SJSA1 (cell line): ENCODE measurements around the gene FOXJ2. TPM values are rescaled to one million over a fixed set of nuclear protein-coding genes. Genes with fewer than 3 reads are reported as not detected.
A peak's percentile ranks its signal among the peaks of the same experiment; 100 is the strongest.
"Not testable (repeated sequence)": the region's sequence is repeated elsewhere in the genome, so short reads cannot be mapped to it uniquely, and the experiment has no call there.

Experiments used
- DNase-seq, 2 experiments: peaks; one replicate each; pipeline ENCODE4 v3.0.0-alpha.2; 2015 to 2020; ENCODE audit warnings: low spot score in 2 of 2, low read depth in 1 of 2
- H3K27ac ChIP-seq: fragments of 250-450 bp; sonication (Bioruptor Pico); 2 replicates; pipeline ENCODE4 v1.5.1; 2020; ENCODE audit warnings: mild to moderate bottlenecking, moderate library complexity
- H3K27me3 ChIP-seq: fragments of 250-450 bp; sonication (Bioruptor Pico); replicated peaks from 2 replicates; pipeline ENCODE4 v1.5.1; 2020; ENCODE audit warnings: mild to moderate bottlenecking, moderate library complexity
- H3K36me3 ChIP-seq: fragments of 250-450 bp; sonication (Bioruptor Pico); 2 replicates; pipeline ENCODE4 v1.5.1; 2020; ENCODE audit warnings: mild to moderate bottlenecking
- H3K4me1 ChIP-seq: fragments of 250-450 bp; sonication (Bioruptor Pico); replicated peaks from 2 replicates; pipeline ENCODE4 v1.6.1; 2021; ENCODE audit warnings: mild to moderate bottlenecking
- H3K4me3 ChIP-seq: fragments of 250-450 bp; sonication (Bioruptor Pico); 2 replicates; pipeline ENCODE4 v1.5.1; 2020; ENCODE audit warnings: mild to moderate bottlenecking
- H3K9me3 ChIP-seq: fragments of 250-450 bp; sonication (Bioruptor Pico); replicated peaks from 2 replicates; pipeline ENCODE4 v1.5.1; 2020; ENCODE audit warnings: mild to moderate bottlenecking
- total RNA-seq: library from RNA; depleted of rRNA; stranded (reverse); fragments of >200 nt; shearing (Covaris generic); gene quantifications from 2 replicates; pipeline ENCODE4 v1.2.3, GENCODE V29; 2014; rRNA removed

The FOXJ2 gene
- 10.3 and 12.1 TPM in 2 replicates for total RNA-seq

GRCh38 chr12:8032242-8033152, at the start of gene FOXJ2:
FOXJ2 (plus strand) TSS chr12:8032716; CDS start chr12:8039833, 7,117 bp downstream.
- peaks cover 29% of the 10 kb centered on the region for H3K36me3 ChIP-seq
- H3K27me3 ChIP-seq: no peaks in the 10 kb centered on the region
- peaks cover 25% of the 10 kb centered on the region for H3K4me1 ChIP-seq
- H3K9me3 ChIP-seq: no peaks in the 10 kb centered on the region
- DNase-seq: peak; percentile 74 to 87
- H3K27ac ChIP-seq: peak within 1 kb of the TSS; percentile 84
- peak within 1 kb of the TSS; percentile 91 for H3K4me3 ChIP-seq

GRCh38 chr12:7983019-7983418, 49.5 kb upstream of the FOXJ2 start:
- not testable (repeated sequence) for H3K4me3 ChIP-seq, H3K27me3 ChIP-seq, H3K36me3 ChIP-seq, DNase-seq, H3K27ac ChIP-seq, H3K4me1 ChIP-seq, H3K9me3 ChIP-seq

GRCh38 chr12:7983460-7983859, 49.1 kb upstream of the FOXJ2 start:
- not testable (repeated sequence) for H3K9me3 ChIP-seq, H3K36me3 ChIP-seq

GRCh38 chr12:7984900-7985299, 47.6 kb upstream of the FOXJ2 start:
- Histone ChIP-seq H3K4me3 (no peak overlapping the region), H3K9me3 (no peaks in the 10 kb centered on the region), H3K4me1 (no peaks in the 10 kb centered on the region), H3K36me3 (no peaks in the 10 kb centered on the region), H3K27ac (no peak overlapping the region), H3K27me3 (no peaks in the 10 kb centered on the region)
- no peak for DNase-seq

More at GRCh38 chr12:7983460-7983859, 49.1 kb upstream of the FOXJ2 start:
- DNase-seq, H3K4me1 ChIP-seq, H3K27ac ChIP-seq, H3K27me3 ChIP-seq, H3K4me3 ChIP-seq: not testable (repeated sequence)

DNA sequence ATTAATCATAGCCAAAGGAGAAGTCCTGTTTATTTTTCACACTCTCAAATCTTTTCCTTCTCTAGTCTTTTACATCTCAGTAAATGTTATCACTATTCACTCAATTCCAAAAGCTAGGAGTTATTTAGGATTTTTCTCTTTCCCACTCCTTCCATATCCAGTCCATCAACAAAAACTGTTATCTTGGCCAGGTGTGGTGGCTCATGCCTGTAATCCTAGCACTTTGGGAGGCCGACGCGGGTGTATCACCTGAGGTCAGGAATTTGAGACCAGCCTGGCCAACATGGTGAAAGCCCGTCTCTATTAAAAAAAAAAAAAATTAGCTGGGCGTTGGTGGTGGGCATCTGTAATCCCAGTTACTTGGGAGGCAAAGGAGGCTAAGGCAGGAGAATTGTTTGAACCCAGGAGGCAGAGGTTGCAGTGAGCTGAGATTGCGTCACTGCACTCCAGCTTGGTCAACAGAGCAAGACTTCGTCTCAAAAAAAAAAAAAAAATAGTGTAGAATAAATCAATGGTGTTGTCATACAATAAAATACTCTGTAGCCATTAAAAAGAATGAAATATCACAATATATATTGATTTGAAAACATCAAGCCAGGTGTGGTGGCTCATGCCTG, 46.6 kb upstream of the FOXJ2 start:
- H3K4me1 ChIP-seq: no peaks in the 10 kb centered on the region
- no peaks in the 10 kb centered on the region for H3K36me3 ChIP-seq
- no peaks in the 10 kb centered on the region for H3K9me3 ChIP-seq
- no peak overlapping the region for H3K4me3 ChIP-seq
- no peak overlapping the region for H3K27ac ChIP-seq
- H3K27me3 ChIP-seq: no peaks in the 10 kb centered on the region
- no peak for DNase-seq

DNA sequence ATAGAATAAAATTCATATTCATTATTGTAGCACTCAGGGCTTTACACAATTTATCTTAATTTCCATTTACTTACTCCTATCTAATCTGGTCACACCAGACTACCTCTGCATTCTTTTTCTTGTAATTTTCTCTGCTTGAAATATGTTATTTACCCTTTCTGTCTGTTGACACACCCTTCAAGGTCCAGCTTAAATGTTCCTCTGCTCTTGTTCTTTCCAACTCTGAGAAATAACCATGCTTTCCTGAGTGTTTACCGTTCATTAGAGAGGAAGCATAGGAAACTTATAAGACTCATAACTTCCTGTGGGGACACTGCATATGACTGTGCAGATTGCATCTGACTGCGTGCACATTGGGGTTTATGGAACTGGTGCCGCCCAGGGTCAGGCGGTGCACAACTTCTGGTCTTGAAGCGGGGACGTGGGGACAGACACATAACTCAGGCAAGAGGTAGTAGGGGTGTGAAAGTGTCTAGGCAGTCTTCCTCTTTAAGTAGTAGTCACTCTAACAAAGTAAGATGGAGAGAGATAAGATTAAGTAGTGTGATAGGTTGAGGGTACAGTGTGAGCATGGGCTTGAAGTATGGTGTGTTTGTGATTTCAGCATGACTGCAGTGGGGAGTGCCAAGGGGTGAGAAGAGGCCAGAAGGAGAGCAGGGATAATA, 42.6 kb upstream of the FOXJ2 start:
- DNase-seq: no peak
- Histone ChIP-seq H3K27ac (no peak overlapping the region), H3K27me3 (no peaks in the 10 kb centered on the region), H3K4me1 (peaks cover 19% of the 10 kb centered on the region), H3K36me3 (no peaks in the 10 kb centered on the region), H3K9me3 (no peaks in the 10 kb centered on the region), H3K4me3 (no peak overlapping the region)

GRCh38 chr12:7991535-7991934, 41.0 kb upstream of the FOXJ2 start:
- H3K36me3 ChIP-seq: no peaks in the 10 kb centered on the region
- no peak for DNase-seq
- no peaks in the 10 kb centered on the region for H3K27me3 ChIP-seq
- peaks cover 30% of the 10 kb centered on the region for H3K4me1 ChIP-seq
- no peak overlapping the region for H3K4me3 ChIP-seq
- H3K27ac ChIP-seq: no peak overlapping the region
- no peaks in the 10 kb centered on the region for H3K9me3 ChIP-seq

- DNase-seq: peak in 1 of 2 experiments; percentile 83
- Histone ChIP-seq H3K4me3 (no peak overlapping the region), H3K27ac (peak overlapping the region; percentile 62), H3K4me1 (peaks cover 30% of the 10 kb centered on the region), H3K9me3 (no peaks in the 10 kb centered on the region; the same call in 1 of the 2 replicates), H3K27me3 (no peaks in the 10 kb centered on the region), H3K36me3 (no peaks in the 10 kb centered on the region)
Measured at GRCh38 chr12:7994731-7995205, 37.7 kb upstream of the FOXJ2 start.

DNA sequence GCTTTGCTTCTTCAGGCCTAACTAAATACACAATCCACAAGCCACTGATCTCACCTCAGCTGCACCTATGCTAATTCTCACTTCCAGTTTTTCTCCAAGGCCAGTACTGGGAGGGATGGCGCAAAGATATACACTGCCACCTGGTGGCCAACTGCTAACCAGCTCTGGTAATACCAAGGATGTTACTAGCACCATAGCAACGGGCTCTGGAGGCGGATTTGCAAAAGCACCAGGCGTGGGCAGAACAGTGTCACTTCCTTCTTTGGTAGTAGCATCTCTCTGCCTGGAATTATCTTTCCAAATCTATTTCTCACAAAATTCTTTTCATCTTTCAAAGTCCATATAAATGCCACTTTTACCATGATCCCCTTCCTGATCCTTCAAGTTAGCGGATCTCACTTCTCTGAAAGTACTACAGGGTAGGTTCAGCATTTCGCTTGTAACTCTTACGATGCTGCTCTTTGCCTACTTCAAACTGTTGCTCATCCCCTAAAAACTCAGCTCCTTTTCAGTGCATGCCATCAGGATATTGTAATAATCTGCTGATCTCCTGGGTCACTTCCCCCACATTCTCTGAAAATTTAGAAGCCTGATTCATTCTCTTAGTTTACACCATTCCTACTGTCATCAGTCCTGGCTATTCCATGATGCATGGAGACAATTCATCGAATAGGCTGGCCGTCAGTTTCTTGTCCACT, 37.1 kb upstream of the FOXJ2 start:
- H3K4me3 ChIP-seq: no peak overlapping the region
- peak overlapping the region; percentile 62 for H3K27ac ChIP-seq
- no peaks in the 10 kb centered on the region for H3K36me3 ChIP-seq
- peak; percentile 76 to 80 for DNase-seq
- no peaks in the 10 kb centered on the region; the same call in 1 of the 2 replicates for H3K9me3 ChIP-seq
- H3K27me3 ChIP-seq: no peaks in the 10 kb centered on the region
- peaks cover 30% of the 10 kb centered on the region for H3K4me1 ChIP-seq

DNA sequence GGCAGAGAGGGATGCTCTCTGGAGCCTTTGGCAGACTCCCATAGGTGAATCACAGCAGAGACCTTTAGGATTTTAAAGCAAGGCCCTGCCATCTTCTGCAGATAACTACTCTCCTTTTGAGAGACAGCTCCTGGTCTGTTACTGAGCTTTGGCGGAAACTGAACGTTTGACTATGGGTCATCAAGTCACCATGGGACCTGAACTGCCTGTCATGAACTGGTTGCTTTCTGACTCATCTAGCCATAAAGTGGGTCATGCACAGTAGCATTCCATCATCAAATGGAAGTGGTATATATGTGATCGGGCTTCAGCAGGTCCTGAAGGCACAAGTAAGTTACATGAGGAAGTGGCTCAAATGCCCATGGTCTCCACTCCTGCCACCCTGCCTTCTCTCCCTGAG, 31.7 kb upstream of the FOXJ2 start:
- not testable (repeated sequence) for H3K4me1 ChIP-seq, H3K36me3 ChIP-seq, H3K27me3 ChIP-seq, DNase-seq, H3K4me3 ChIP-seq, H3K9me3 ChIP-seq, H3K27ac ChIP-seq

DNA sequence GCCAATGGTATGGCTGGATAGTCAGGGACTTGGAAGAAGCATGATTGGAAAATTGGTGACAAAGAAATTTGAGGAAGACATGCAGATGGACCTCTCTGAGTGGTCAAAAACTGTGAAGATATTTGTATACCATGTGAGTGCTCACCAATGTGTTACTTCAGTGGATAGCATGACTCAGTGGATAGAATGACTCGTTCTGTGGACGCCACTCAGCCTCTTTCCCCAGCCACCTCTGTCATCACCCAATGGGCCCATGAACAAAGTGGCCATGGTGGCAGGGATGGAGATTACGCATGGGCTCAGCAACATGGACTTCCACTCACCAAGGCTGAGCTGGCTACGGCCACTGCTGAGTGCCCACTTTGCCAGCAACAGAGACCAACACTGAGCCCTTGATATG, 31.0 kb upstream of the FOXJ2 start:
- DNase-seq, H3K27ac ChIP-seq, H3K36me3 ChIP-seq, H3K9me3 ChIP-seq, H3K4me1 ChIP-seq, H3K27me3 ChIP-seq, H3K4me3 ChIP-seq: not testable (repeated sequence)

- not testable (repeated sequence) for H3K4me1 ChIP-seq, H3K9me3 ChIP-seq, H3K4me3 ChIP-seq, DNase-seq, H3K27ac ChIP-seq, H3K36me3 ChIP-seq, H3K27me3 ChIP-seq
Measured at GRCh38 chr12:8004897-8005296, 27.6 kb upstream of the FOXJ2 start.

DNA sequence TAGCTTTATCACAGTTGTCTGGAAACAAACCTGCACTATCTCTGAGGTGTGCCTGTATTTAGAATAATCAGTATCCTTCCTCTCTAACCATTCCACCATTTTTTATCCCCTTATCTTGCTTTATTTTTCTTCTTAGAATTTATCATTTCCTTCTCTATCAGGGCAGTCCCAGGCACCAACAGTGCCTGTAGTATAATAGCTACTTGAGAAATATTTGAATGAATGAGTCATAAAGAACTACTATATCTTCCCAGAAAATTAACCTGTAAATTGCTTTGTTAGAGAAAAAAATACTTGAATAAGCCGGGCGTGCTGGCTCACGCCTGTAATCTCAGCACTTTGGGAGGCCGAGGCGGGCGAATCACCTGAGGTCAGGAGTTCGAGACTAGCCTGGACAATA, 21.2 kb upstream of the FOXJ2 start:
- peaks cover 4% of the 10 kb centered on the region; the same call in 1 of the 2 replicates for H3K4me1 ChIP-seq
- no peaks in the 10 kb centered on the region for H3K9me3 ChIP-seq
- H3K27ac ChIP-seq: no peak overlapping the region
- H3K4me3 ChIP-seq: no peak overlapping the region
- H3K36me3 ChIP-seq: no peaks in the 10 kb centered on the region
- peaks cover 5% of the 10 kb centered on the region; the same call in 1 of the 2 replicates for H3K27me3 ChIP-seq
- DNase-seq: peak in 1 of 2 experiments; percentile 34
